ENCODE measurements around the gene CA5A.
"Not testable (repeated sequence)": the region's sequence is repeated elsewhere in the genome, so short reads cannot be mapped to it uniquely, and the experiment has no call there.

DNA sequence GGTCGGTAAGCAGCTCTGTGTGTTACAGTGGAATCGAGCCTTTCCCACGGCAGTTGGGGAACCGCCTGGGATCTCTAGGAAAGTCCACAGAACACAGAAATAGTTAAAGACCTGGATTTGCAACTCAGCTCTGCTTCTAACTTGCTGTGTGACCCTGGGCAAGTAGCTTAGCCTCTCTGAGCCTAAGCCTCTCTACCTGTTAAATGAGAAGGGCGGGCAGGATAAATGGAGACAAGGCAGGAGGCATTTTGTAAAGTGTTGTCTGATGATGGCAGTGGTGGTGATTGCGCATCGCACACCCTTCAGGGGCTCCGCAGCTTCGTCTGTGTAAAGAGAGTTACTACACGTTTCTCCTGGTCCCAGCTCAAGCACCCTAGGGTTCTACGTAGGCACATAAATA is 28.2 kb downstream of the CA5A start:
- TF ChIP-seq, protein P1, sequence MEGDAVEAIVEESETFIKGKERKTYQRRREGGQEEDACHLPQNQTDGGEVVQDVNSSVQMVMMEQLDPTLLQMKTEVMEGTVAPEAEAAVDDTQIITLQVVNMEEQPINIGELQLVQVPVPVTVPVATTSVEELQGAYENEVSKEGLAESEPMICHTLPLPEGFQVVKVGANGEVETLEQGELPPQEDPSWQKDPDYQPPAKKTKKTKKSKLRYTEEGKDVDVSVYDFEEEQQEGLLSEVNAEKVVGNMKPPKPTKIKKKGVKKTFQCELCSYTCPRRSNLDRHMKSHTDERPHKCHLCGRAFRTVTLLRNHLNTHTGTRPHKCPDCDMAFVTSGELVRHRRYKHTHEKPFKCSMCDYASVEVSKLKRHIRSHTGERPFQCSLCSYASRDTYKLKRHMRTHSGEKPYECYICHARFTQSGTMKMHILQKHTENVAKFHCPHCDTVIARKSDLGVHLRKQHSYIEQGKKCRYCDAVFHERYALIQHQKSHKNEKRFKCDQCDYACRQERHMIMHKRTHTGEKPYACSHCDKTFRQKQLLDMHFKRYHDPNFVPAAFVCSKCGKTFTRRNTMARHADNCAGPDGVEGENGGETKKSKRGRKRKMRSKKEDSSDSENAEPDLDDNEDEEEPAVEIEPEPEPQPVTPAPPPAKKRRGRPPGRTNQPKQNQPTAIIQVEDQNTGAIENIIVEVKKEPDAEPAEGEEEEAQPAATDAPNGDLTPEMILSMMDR (IDR thresholded peaks at IDR 0.05), result not testable (repeated sequence)
- not testable (repeated sequence) for TF ChIP-seq EP300 (IDR thresholded peaks at IDR 0.05; ENCODE audit: low read depth); POLR2A (IDR thresholded peaks at IDR 0.05)

Measured in transverse colon (tissue), 3 donors.